Osteocyte (in vitro differentiated cells): ENCODE measurements around the gene LEKR1. TPM values are rescaled to one million over a fixed set of nuclear protein-coding genes. Genes with fewer than 3 reads are reported as not detected.

Source experiments
- DNase-seq: peaks from one replicate; pipeline ENCODE4 v3.0.0; 2021; ENCODE audit warnings: mixed read lengths; ENCODE audit not compliant: unreplicated experiment; ENCODE audit errors: extremely low spot score
- H3K27ac Mint-ChIP-seq: one replicate; pipeline ENCODE4 v1.8.0; 2021; ENCODE audit warnings: mild to moderate bottlenecking, mixed read lengths; ENCODE audit not compliant: unreplicated experiment
- H3K27me3 Mint-ChIP-seq: one replicate; pipeline ENCODE4 v1.8.0; 2021; ENCODE audit warnings: mixed read lengths; ENCODE audit not compliant: unreplicated experiment
- H3K36me3 Mint-ChIP-seq: one replicate; pipeline ENCODE4 v1.8.0; 2021; ENCODE audit warnings: mixed read lengths; ENCODE audit not compliant: unreplicated experiment
- H3K4me1 Mint-ChIP-seq: one replicate; pipeline ENCODE4 v1.8.0; 2021; ENCODE audit warnings: mixed read lengths; ENCODE audit not compliant: unreplicated experiment
- H3K4me3 Mint-ChIP-seq: one replicate; pipeline ENCODE4 v1.8.0; 2021; ENCODE audit warnings: mild to moderate bottlenecking, moderate library complexity, mixed read lengths; ENCODE audit not compliant: unreplicated experiment
- H3K9me3 Mint-ChIP-seq: one replicate; pipeline ENCODE4 v1.8.0; 2021; ENCODE audit warnings: mixed read lengths; ENCODE audit not compliant: unreplicated experiment
- CTCF ChIP-seq: fragments of 200-600 bp; sonication (generic); IDR thresholded peaks from 2 replicates; pipeline ENCODE4 v1.5.0; 2021; ENCODE audit warnings: antibody characterized with exemption, mild to moderate bottlenecking, moderate library complexity
- total RNA-seq: library from RNA; stranded (reverse); gene quantifications from 2 replicates; pipeline ENCODE4 v1.2.1, GENCODE V29; 2021

LEKR1 gene
- total RNA-seq, 1 donor from 2014 or later = 1.0 TPM

DNA sequence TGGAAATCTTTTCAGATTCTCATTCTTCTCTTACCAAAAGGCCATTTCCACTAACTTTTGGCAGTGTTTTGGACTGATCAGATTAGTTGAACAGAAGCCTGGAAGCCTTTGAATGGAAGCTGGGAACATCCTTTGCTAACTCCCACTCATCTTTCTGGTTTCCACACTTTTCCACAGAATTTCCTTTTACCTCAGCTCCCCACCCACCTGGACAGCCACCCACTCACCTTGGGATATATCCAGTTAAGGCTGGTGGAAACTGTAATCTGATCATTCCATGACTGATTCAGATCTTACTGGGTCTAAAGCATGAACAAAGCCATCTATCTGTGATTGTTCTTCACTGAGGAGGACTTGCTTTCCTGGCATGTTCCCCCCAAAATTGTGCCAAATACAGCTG is 214.3 kb downstream of the LEKR1 start:
- no peaks in the 10 kb centered on the region for H3K4me1 Mint-ChIP-seq
- peaks cover 1% of the 10 kb centered on the region for H3K36me3 Mint-ChIP-seq
- no peak overlapping the region for H3K27ac Mint-ChIP-seq
- H3K27me3 Mint-ChIP-seq = no peaks in the 10 kb centered on the region
- TF ChIP-seq CTCF = no peak
- peaks cover 8% of the 10 kb centered on the region for H3K9me3 Mint-ChIP-seq
- no peak overlapping the region for H3K4me3 Mint-ChIP-seq
- DNase-seq = no peak

- Mint-ChIP-seq H3K4me1 (no peaks in the 10 kb centered on the region), H3K27me3 (no peaks in the 10 kb centered on the region), H3K9me3 (no peaks in the 10 kb centered on the region), H3K27ac (no peak overlapping the region), H3K36me3 (no peaks in the 10 kb centered on the region), H3K4me3 (no peak overlapping the region)
- no peak for DNase-seq
- TF ChIP-seq CTCF = no peak
Observed at GRCh38 chr3:157042226-157042625, 216.1 kb downstream of the LEKR1 start.

- Mint-ChIP-seq H3K4me3 (no peak overlapping the region), H3K9me3 (no peaks in the 10 kb centered on the region), H3K27ac (no peak overlapping the region), H3K36me3 (no peaks in the 10 kb centered on the region), H3K27me3 (no peaks in the 10 kb centered on the region), H3K4me1 (no peaks in the 10 kb centered on the region)
- no peak for TF ChIP-seq CTCF
- DNase-seq = no peak
Observed at GRCh38 chr3:157043771-157044170, 217.6 kb downstream of the LEKR1 start.

GRCh38 chr3:157045238-157045850 is 219.2 kb downstream of the LEKR1 start:
- DNase-seq = no peak
- no peaks in the 10 kb centered on the region for H3K9me3 Mint-ChIP-seq
- TF ChIP-seq CTCF = no peak
- H3K36me3 Mint-ChIP-seq = no peaks in the 10 kb centered on the region
- no peaks in the 10 kb centered on the region for H3K27me3 Mint-ChIP-seq
- H3K4me1 Mint-ChIP-seq = no peaks in the 10 kb centered on the region
- no peak overlapping the region for H3K27ac Mint-ChIP-seq
- H3K4me3 Mint-ChIP-seq = no peak overlapping the region

DNA sequence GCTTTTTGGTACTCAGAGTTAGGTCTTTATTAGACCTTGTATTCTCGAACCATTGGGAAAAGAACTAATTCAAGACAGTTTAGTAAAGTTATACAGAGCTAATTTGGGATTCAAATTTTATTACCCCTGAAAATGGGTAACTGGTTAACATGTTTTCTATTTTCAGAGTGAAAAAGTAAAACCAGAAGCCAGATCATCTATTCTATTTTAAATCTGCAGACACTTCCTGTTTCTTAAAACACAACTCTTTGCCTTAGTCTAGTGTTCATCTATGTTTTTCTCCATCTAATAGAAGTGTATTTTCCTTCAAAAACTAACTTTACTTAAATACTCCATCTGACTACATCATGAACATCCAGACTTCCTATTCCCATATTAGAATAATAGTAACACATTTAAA is 220.4 kb downstream of the LEKR1 start:
- H3K4me3 Mint-ChIP-seq = no peak overlapping the region

More for the DNA sequence above, 220.4 kb downstream of the LEKR1 start:
- no peak for TF ChIP-seq CTCF
- no peaks in the 10 kb centered on the region for H3K4me1 Mint-ChIP-seq
- DNase-seq = no peak
- H3K27ac Mint-ChIP-seq = no peak overlapping the region
- no peaks in the 10 kb centered on the region for H3K9me3 Mint-ChIP-seq
- H3K27me3 Mint-ChIP-seq = no peaks in the 10 kb centered on the region
- no peaks in the 10 kb centered on the region for H3K36me3 Mint-ChIP-seq
